Vagina (tissue), 2 donors: ENCODE measurements around the gene LRP2. TPM values are rescaled to one million over a fixed set of nuclear protein-coding genes. Genes with fewer than 3 reads are reported as not detected.

ENCODE experiments used
- DNase-seq, 2 donors: peaks; one replicate each; pipeline ENCODE4 v3.0.0-alpha.2; 2017; ENCODE audit errors: extremely low spot score in 2 of 2
- H3K27ac ChIP-seq: fragments of 200-600 bp; sonication (generic); one replicate; pipeline ENCODE4 v1.5.1; 2019
- H3K27me3 ChIP-seq: fragments of 200-600 bp; sonication (generic); one replicate; pipeline ENCODE4 v1.5.1; 2019
- H3K36me3 ChIP-seq, 2 donors: fragments of 200-600 bp; sonication (generic); one replicate each; pipeline ENCODE4 v1.5.1; 2017 to 2019
- H3K4me1 ChIP-seq: fragments of 200-600 bp; sonication (generic); one replicate; pipeline ENCODE4 v1.5.1; 2019
- H3K4me3 ChIP-seq, 2 donors: fragments of 200-600 bp; sonication (generic); 1 replicate in 1 of 2; 2 replicates in 1 of 2; pipeline ENCODE4 v1.5.1; 2016 to 2019
- H3K9me3 ChIP-seq: fragments of 200-600 bp; sonication (generic); one replicate; pipeline ENCODE4 v1.5.1; 2019
- CTCF ChIP-seq, 3 experiments: fragments of 450-650 bp in 2 of 3; fragments of 200-600 bp in 1 of 3; sonication (generic) in 1 of 3; IDR thresholded peaks; one replicate each; pipeline ENCODE4 v1.5.1; 2017 to 2019; ENCODE audit warnings: antibody characterized with exemption in 3 of 3, mild to moderate bottlenecking in 2 of 3, moderate library complexity in 2 of 3
- POLR2A ChIP-seq, 2 donors: fragments of 450-650 bp; IDR thresholded peaks; one replicate each; pipeline ENCODE4 v1.6.1; 2017; ENCODE audit warnings: antibody characterized with exemption in 2 of 2, mild to moderate bottlenecking in 2 of 2, moderate library complexity in 2 of 2
- POLR2AphosphoS5 ChIP-seq, 2 donors: sonication (generic); formaldehyde crosslinking; IDR thresholded peaks; one replicate each; pipeline ENCODE4 v1.9.0; 2017; ENCODE audit warnings: antibody characterized with exemption in 2 of 2, mild to moderate bottlenecking in 2 of 2, low read depth in 1 of 2; ENCODE audit not compliant: insufficient read depth in 1 of 2
- intact Hi-C: fragments of 100-400 bp; cut with DNase I; formaldehyde crosslinking; loops from one replicate; pipeline ENCODE4 v1.15.1; 2023
- total RNA-seq: library from RNA; depleted of rRNA; stranded (reverse); fragments of >200 nt; gene quantifications from one replicate; pipeline ENCODE4 v1.2.3, GENCODE V29; 2016

The LRP2 gene
- total RNA-seq, 1 donor from 2014 or later: not detected

DNA sequence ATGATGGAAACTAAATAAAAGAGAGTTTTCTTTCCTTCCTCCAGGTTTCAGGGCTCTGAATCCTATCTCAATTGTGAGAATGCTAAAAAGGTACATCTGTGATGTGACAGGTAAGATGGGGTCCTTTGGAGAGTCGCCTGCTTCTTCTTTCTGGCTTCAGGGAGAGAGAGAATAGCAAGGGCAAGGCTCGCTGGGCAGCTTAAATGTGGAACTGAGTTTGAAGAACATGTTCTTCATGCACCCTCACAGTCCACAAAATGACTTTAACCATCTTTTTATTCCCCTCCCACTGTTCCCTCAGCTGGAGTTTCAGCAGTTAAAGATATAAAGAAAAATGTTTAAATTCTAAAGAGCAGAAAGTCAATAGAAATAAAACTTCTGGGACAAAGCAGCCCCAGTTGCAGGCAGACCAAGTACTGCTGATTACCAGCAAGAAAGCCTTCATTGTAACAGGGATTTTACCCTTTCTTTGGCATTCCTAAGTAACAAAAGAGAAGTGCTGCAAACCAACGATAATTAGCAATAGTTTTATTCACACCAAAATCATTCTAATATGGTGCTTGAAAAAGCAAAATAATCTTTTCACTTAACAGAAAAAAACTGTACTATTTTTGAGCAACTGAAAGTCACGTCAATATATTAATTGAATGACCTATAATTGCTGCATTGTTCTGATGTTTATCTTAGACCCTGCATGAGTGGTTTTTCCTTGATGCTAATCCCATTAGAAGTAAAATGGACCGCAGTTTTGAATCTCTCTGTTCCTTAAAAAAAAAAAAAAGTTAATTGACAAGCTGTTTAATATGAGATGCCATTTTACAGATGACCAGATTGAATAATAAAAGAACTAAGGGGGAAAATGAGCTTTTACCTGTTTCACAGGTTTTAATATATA, 61.5 kb downstream of the LRP2 start:
- TF ChIP-seq POLR2A (IDR thresholded peaks at IDR 0.05) (no peak), CTCF (IDR thresholded peaks at IDR 0.05) (no peak), POLR2AphosphoS5 (IDR thresholded peaks at IDR 0.05; ENCODE audit: insufficient read depth in 1 of 2, low read depth in 1 of 2) (no peak)
- no peak for DNase-seq
- no peak overlapping the region for H3K4me3 ChIP-seq
- no peaks in the 10 kb centered on the region for H3K9me3 ChIP-seq
- H3K36me3 ChIP-seq: no peaks in the 10 kb centered on the region
- H3K27ac ChIP-seq: no peak overlapping the region
- intact Hi-C loops: no loop called here
- no peaks in the 10 kb centered on the region for H3K27me3 ChIP-seq
- H3K4me1 ChIP-seq: no peaks in the 10 kb centered on the region

DNA sequence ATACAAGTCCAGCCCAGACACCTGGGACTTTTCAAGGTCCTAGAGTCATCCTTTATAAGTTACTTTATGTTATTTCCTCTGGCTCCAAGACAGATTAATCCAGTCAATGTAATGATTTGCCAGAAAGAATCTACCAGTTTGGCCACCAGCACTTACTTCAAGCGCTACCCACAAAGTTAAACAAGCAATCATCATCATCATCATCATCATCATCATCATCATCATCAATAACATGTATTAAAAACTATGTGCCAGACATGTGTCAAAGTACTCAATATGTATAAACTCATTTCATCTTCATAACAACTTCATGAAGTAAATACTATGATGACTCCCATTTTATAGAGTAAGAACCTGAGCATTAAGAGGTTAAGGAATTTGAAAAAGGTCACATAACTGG, 64.3 kb downstream of the LRP2 start:
- no peaks in the 10 kb centered on the region for H3K27me3 ChIP-seq
- H3K27ac ChIP-seq: no peak overlapping the region
- no peaks in the 10 kb centered on the region for H3K9me3 ChIP-seq
- no peak for TF ChIP-seq POLR2A (IDR thresholded peaks at IDR 0.05)
- TF ChIP-seq CTCF (IDR thresholded peaks at IDR 0.05): no peak
- no peak for TF ChIP-seq POLR2AphosphoS5 (IDR thresholded peaks at IDR 0.05; ENCODE audit: insufficient read depth in 1 of 2, low read depth in 1 of 2)
- H3K4me3 ChIP-seq: no peak overlapping the region
- no peaks in the 10 kb centered on the region for H3K4me1 ChIP-seq
- intact Hi-C loops: no loop called here
- no peaks in the 10 kb centered on the region for H3K36me3 ChIP-seq
- no peak for DNase-seq

GRCh38 chr2:169294001-169294675, 68.2 kb downstream of the LRP2 start:
- DNase-seq: no peak
- Histone ChIP-seq H3K27me3 (no peaks in the 10 kb centered on the region), H3K9me3 (no peaks in the 10 kb centered on the region), H3K36me3 (no peaks in the 10 kb centered on the region), H3K27ac (no peak overlapping the region), H3K4me3 (no peak overlapping the region), H3K4me1 (no peaks in the 10 kb centered on the region)
- intact Hi-C loops: no loop called here
- no peak for TF ChIP-seq POLR2A (IDR thresholded peaks at IDR 0.05)
- no peak for TF ChIP-seq CTCF (IDR thresholded peaks at IDR 0.05)

DNA sequence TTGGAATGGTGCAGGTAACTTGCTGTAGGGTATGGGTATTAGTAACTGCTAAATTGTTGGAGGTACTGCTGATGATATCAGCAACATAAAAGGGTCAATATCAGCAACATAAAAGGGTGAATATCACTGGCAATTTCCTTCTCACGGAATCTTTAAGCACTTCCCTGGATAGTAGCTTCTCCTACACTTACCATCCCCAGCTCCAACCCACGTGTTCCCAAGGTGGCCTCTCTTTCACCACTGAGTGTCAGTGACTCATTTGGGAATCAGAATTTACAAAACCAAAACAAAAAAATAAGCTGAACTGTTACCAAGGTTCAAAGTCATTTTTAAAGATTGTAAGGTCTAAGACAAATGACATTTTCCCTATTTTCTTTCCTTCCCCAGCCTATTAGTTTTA, 70.8 kb downstream of the LRP2 start:
- Histone ChIP-seq H3K4me3 (no peak overlapping the region), H3K27me3 (no peaks in the 10 kb centered on the region), H3K9me3 (no peaks in the 10 kb centered on the region), H3K27ac (no peak overlapping the region), H3K4me1 (no peaks in the 10 kb centered on the region), H3K36me3 (no peaks in the 10 kb centered on the region)
- intact Hi-C loops: no loop called here
- TF ChIP-seq POLR2A (IDR thresholded peaks at IDR 0.05) (no peak), CTCF (IDR thresholded peaks at IDR 0.05) (no peak)
- no peak for DNase-seq

DNA sequence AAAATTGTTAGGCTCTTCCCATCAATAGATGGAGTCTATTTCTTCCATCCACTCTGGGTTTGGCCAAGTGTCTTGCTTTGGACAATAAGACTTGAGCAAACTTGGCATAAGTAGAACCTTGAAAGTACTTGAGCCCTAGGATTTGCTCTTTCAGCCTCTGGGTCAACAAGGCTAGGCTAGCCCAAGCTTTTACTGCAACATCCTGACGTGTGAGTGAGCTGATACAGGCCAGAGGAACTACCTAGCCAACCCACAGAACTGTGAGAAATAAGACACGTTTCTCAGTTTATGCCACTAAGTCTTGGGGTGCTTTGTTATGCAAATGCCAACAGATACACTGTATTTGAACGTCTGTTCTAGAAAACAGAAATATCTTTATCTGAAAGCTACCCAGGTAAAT, 71.9 kb downstream of the LRP2 start:
- H3K4me1 ChIP-seq: no peaks in the 10 kb centered on the region
- intact Hi-C loops: no loop called here

More for the DNA sequence above, 71.9 kb downstream of the LRP2 start:
- H3K36me3 ChIP-seq: no peaks in the 10 kb centered on the region
- DNase-seq: no peak
- H3K9me3 ChIP-seq: no peaks in the 10 kb centered on the region
- no peak overlapping the region for H3K27ac ChIP-seq
- TF ChIP-seq POLR2AphosphoS5 (IDR thresholded peaks at IDR 0.05; ENCODE audit: insufficient read depth in 1 of 2, low read depth in 1 of 2) (no peak), CTCF (IDR thresholded peaks at IDR 0.05) (no peak), POLR2A (IDR thresholded peaks at IDR 0.05) (no peak)
- H3K27me3 ChIP-seq: no peaks in the 10 kb centered on the region
- H3K4me3 ChIP-seq: no peak overlapping the region
